HG02571 (cell line): ENCODE measurements around the gene LRRC74B.

Experiments used
- ATAC-seq: cut with Tn5 transposase; IDR thresholded peaks from one replicate; pipeline ENCODE4 v1.9.1; 2021; ENCODE audit warnings: mild to moderate bottlenecking, moderate library complexity; ENCODE audit not compliant: unreplicated experiment

The LRRC74B gene

GRCh38 chr22:21100149-21101032 lies 54.6 kb downstream of the LRRC74B start:
- ATAC-seq = no peak

- no peak for ATAC-seq
Observed at GRCh38 chr22:21101877-21102638, 56.3 kb downstream of the LRRC74B start.

- ATAC-seq = no peak
Observed at GRCh38 chr22:21102659-21103267, 57.0 kb downstream of the LRRC74B start.

- no peak for ATAC-seq
Observed at GRCh38 chr22:21103633-21104032, 57.9 kb downstream of the LRRC74B start.

- no peak for ATAC-seq
Observed at GRCh38 chr22:21104126-21104691, 58.5 kb downstream of the LRRC74B start.

- ATAC-seq = no peak
Observed at GRCh38 chr22:21105294-21105693, 59.5 kb downstream of the LRRC74B start.

GRCh38 chr22:21106000-21106399 lies 60.3 kb downstream of the LRRC74B start:
- ATAC-seq = no peak

GRCh38 chr22:21108379-21109115 lies 62.8 kb downstream of the LRRC74B start:
- no peak for ATAC-seq
